ENCODE results near the gene PRDX3.
"Not testable (repeated sequence)": the region's sequence is repeated elsewhere in the genome, so short reads cannot be mapped to it uniquely, and the experiment has no call there.

The PRDX3 gene

GRCh38 chr10:119161680-119162451 is 16.7 kb downstream of the PRDX3 start:
- no peak for DNase-seq

- DNase-seq = no peak
Measured at GRCh38 chr10:119159332-119159731, 19.3 kb downstream of the PRDX3 start.

GRCh38 chr10:119153661-119154060 is 25.0 kb downstream of the PRDX3 start:
- DNase-seq = no peak

GRCh38 chr10:119153041-119153440 is 25.6 kb downstream of the PRDX3 start:
- DNase-seq = no peak

GRCh38 chr10:119151601-119152000 is 27.0 kb downstream of the PRDX3 start:
- not testable (repeated sequence) for DNase-seq

GRCh38 chr10:119149729-119150128 is 28.9 kb downstream of the PRDX3 start:
- no peak for DNase-seq

- no peak for DNase-seq
Measured at GRCh38 chr10:119149157-119149556, 29.5 kb downstream of the PRDX3 start.

- no peak for DNase-seq
Measured at GRCh38 chr10:119143657-119144056, 35.0 kb downstream of the PRDX3 start.

- no peak for DNase-seq
Measured at GRCh38 chr10:119140603-119141245, 37.9 kb downstream of the PRDX3 start.

- DNase-seq = no peak
Measured at GRCh38 chr10:119139464-119140067, 39.0 kb downstream of the PRDX3 start.

- no peak for DNase-seq
Measured at GRCh38 chr10:119138346-119139306, 40.0 kb downstream of the PRDX3 start.

GRCh38 chr10:119137878-119138277 is 40.7 kb downstream of the PRDX3 start:
- not testable (repeated sequence) for DNase-seq

GRCh38 chr10:119136084-119136483 is 42.5 kb downstream of the PRDX3 start:
- DNase-seq = no peak

GRCh38 chr10:119135513-119135881 is 43.1 kb downstream of the PRDX3 start:
- no peak for DNase-seq

GRCh38 chr10:119133949-119134348 is 44.7 kb downstream of the PRDX3 start:
- no peak for DNase-seq

GRCh38 chr10:119132521-119133345 is 45.9 kb downstream of the PRDX3 start:
- DNase-seq = no peak

GRCh38 chr10:119131512-119132240 is 46.9 kb downstream of the PRDX3 start:
- no peak for DNase-seq

GRCh38 chr10:119129721-119130120 is 48.9 kb downstream of the PRDX3 start:
- DNase-seq = no peak

GRCh38 chr10:119125942-119126341 is 52.7 kb downstream of the PRDX3 start:
- no peak for DNase-seq

- DNase-seq = no peak
Measured at GRCh38 chr10:119120875-119121274, 57.7 kb downstream of the PRDX3 start.

- DNase-seq = no peak
Measured at GRCh38 chr10:119120413-119120867, 58.2 kb downstream of the PRDX3 start.

Data from NCI-H1092 (cell line).